IMR-90 (cell line): ENCODE data around the gene DDOST. TPM values are rescaled to one million over a fixed set of nuclear protein-coding genes. Genes with fewer than 3 reads are reported as not detected.

Experiments
- ATAC-seq: fragments of 200-7000 bp; cut with Tn5 transposase; 2 replicates; pipeline ENCODE4 v1.9.1; 2020; ENCODE audit warnings: low read depth, mild to moderate bottlenecking, moderate library complexity
- BruUV-seq: library from RNA; stranded (reverse); fragments of 400-500 nt; replicated peaks from 2 replicates; lab custom pipeline; 2021; lab: Mats Ljungman, UMichigan
- CTCF ChIA-PET: fragments of 300-600 bp; formaldehyde crosslinking; extraction: SDS; loops from one replicate; lab custom pipeline; 2021; ENCODE audit warnings: antibody characterized with exemption; lab: Yijun Ruan, JAX
- POLR2A ChIA-PET: fragments of 300-600 bp; sonication (Branson Sonifier 250); formaldehyde crosslinking; loops from one replicate; lab custom pipeline; 2022; ENCODE audit warnings: antibody characterized with exemption; ENCODE audit not compliant: unreplicated experiment; lab: Charles Lee
- DNase-seq: peaks from one replicate; pipeline ENCODE4 v3.0.0; 2013
- H2AFZ ChIP-seq: replicated peaks from 2 replicates; pipeline ENCODE3; 2013; ENCODE audit warnings: low read length, mild to moderate bottlenecking; ENCODE audit not compliant: poor library complexity
- H2AK5ac ChIP-seq: 2 replicates; pipeline ENCODE4 v1.6.1; 2013; ENCODE audit warnings: low read depth, low read length, inconsistent platforms
- H2AK9ac ChIP-seq: replicated peaks from 2 replicates; pipeline ENCODE3; 2013; ENCODE audit warnings: mild to moderate bottlenecking, low read depth, low read length, moderate library complexity; ENCODE audit not compliant: poor library complexity
- H2BK120ac ChIP-seq: 2 replicates; pipeline ENCODE4 v1.6.1; 2013; ENCODE audit warnings: low read depth, low read length, inconsistent platforms
- H2BK15ac ChIP-seq: 3 replicates; pipeline ENCODE4 v1.6.1; 2013; ENCODE audit warnings: low read depth, low read length, inconsistent platforms
- H2BK20ac ChIP-seq: 2 replicates; pipeline ENCODE4 v1.6.1; 2013; ENCODE audit warnings: low read depth, mild to moderate bottlenecking, inconsistent platforms, low read length, moderate library complexity
- H2BK5ac ChIP-seq: 2 replicates; pipeline ENCODE4 v1.6.1; 2013; ENCODE audit warnings: mild to moderate bottlenecking, low read depth, low read length, inconsistent platforms; ENCODE audit not compliant: poor library complexity, severe bottlenecking
- H3K14ac ChIP-seq: replicated peaks from 2 replicates; pipeline ENCODE4 v1.6.1; 2013; ENCODE audit warnings: low read depth, low read length, inconsistent platforms
- H3K18ac ChIP-seq: 2 replicates; pipeline ENCODE4 v1.6.1; 2013; ENCODE audit warnings: low read depth, low read length, control low read depth
- H3K23ac ChIP-seq: 2 replicates; pipeline ENCODE4 v1.6.1; 2013; ENCODE audit warnings: low read depth, low read length, inconsistent platforms
- H3K27ac ChIP-seq: 2 replicates; pipeline ENCODE4 v1.5.1; 2013; ENCODE audit warnings: mild to moderate bottlenecking, control low read depth, low read length; ENCODE audit not compliant: insufficient read depth
- H3K27me3 ChIP-seq: 2 replicates; pipeline ENCODE4 v1.6.1; 2013; ENCODE audit warnings: low read length; ENCODE audit not compliant: control insufficient read depth, insufficient read depth
- H3K36me3 ChIP-seq: 2 replicates; pipeline ENCODE4 v1.6.1; 2013; ENCODE audit warnings: low read length, mixed read lengths; ENCODE audit not compliant: control insufficient read depth, insufficient read depth
- H3K4ac ChIP-seq: 2 replicates; pipeline ENCODE4 v1.6.1; 2013; ENCODE audit warnings: low read depth, low read length, inconsistent platforms
- H3K4me1 ChIP-seq: 2 replicates; pipeline ENCODE4 v1.6.1; 2013; ENCODE audit warnings: low read length, mixed read lengths; ENCODE audit not compliant: control insufficient read depth, insufficient read depth
- H3K4me2 ChIP-seq: 2 replicates; pipeline ENCODE4 v1.6.1; 2013; ENCODE audit warnings: low read depth, mild to moderate bottlenecking, control low read depth, low read length, moderate library complexity
- H3K4me3 ChIP-seq: 2 replicates; pipeline ENCODE4 v1.5.1; 2013; ENCODE audit warnings: low read depth, mild to moderate bottlenecking, control low read depth, low read length, moderate library complexity; ENCODE audit not compliant: insufficient read depth
- H3K56ac ChIP-seq: 2 replicates; pipeline ENCODE4 v1.6.1; 2013; ENCODE audit warnings: low read length, inconsistent platforms; ENCODE audit not compliant: insufficient read depth; ENCODE audit errors: extremely low read depth
- H3K79me1 ChIP-seq, 2 experiments: 2 replicates each; pipeline ENCODE4 v1.6.1; 2013; ENCODE audit warnings: low read length in 2 of 2, inconsistent platforms in 1 of 2, low read depth in 1 of 2
- H3K9ac ChIP-seq: 2 replicates; pipeline ENCODE4 v1.6.1; 2013; ENCODE audit warnings: low read depth, low read length, control low read depth
- H3K9me1 ChIP-seq: 2 replicates; pipeline ENCODE4 v1.6.1; 2013; ENCODE audit warnings: low read length, inconsistent platforms; ENCODE audit not compliant: insufficient read depth
- H3K9me3 ChIP-seq: 2 replicates; pipeline ENCODE4 v1.6.1; 2013; ENCODE audit warnings: low read length; ENCODE audit not compliant: control insufficient read depth, insufficient read depth
- H4K20me1 ChIP-seq: 2 replicates; pipeline ENCODE4 v1.6.1; 2013; ENCODE audit warnings: low read length, inconsistent platforms; ENCODE audit not compliant: insufficient read depth
- H4K5ac ChIP-seq: 2 replicates; pipeline ENCODE4 v1.6.1; 2013; ENCODE audit warnings: mild to moderate bottlenecking, low read depth, low read length, control low read depth
- H4K8ac ChIP-seq, 2 experiments: 2 replicates each; pipeline ENCODE4 v1.6.1; 2013; ENCODE audit warnings: low read depth in 2 of 2, low read length in 2 of 2, control low read depth in 1 of 2, inconsistent platforms in 1 of 2
- H4K91ac ChIP-seq: 2 replicates; pipeline ENCODE4 v1.6.1; 2013; ENCODE audit warnings: low read depth, low read length, inconsistent platforms; ENCODE audit not compliant: insufficient read depth
- CEBPB ChIP-seq: IDR thresholded peaks from 2 replicates; pipeline ENCODE4 v1.6.1; 2012; ENCODE audit warnings: low read depth, low read length, improper control_type of control experiment
- ELK1 ChIP-seq: fragments of 150-350 bp; IDR thresholded peaks from 2 replicates; pipeline ENCODE4 v1.6.1; 2016; ENCODE audit warnings: low read depth, mild to moderate bottlenecking, low read length, moderate library complexity, borderline replicate concordance
- FOS ChIP-seq: fragments of 150-350 bp; IDR thresholded peaks from 2 replicates; pipeline ENCODE4 v1.6.1; 2016; ENCODE audit warnings: low read depth, low read length
- MAFK ChIP-seq: IDR thresholded peaks from 2 replicates; pipeline ENCODE4 v1.6.1; 2012; ENCODE audit warnings: low read depth, low read length, improper control_type of control experiment
- MAZ ChIP-seq: IDR thresholded peaks from 2 replicates; pipeline ENCODE4 v1.6.1; 2012; ENCODE audit warnings: low read depth, mild to moderate bottlenecking, low read length, improper control_type of control experiment, moderate library complexity, borderline replicate concordance
- MXI1 ChIP-seq: IDR thresholded peaks from 2 replicates; pipeline ENCODE4 v1.6.1; 2012; ENCODE audit warnings: low read depth, mild to moderate bottlenecking, low read length, moderate library complexity, borderline replicate concordance
- NFE2L2 ChIP-seq: fragments of 150-350 bp; IDR thresholded peaks from 2 replicates; pipeline ENCODE4 v1.6.1; 2016; ENCODE audit warnings: low read depth, mild to moderate bottlenecking, low read length
- POLR2A ChIP-seq: IDR thresholded peaks from 2 replicates; pipeline ENCODE4 v1.6.1; 2012; ENCODE audit warnings: mild to moderate bottlenecking, low read depth, low read length
- RCOR1 ChIP-seq: IDR thresholded peaks from 2 replicates; pipeline ENCODE4 v1.6.1; 2012; ENCODE audit warnings: mild to moderate bottlenecking, low read length, improper control_type of control experiment; ENCODE audit not compliant: insufficient replicate concordance
- RFX5 ChIP-seq: IDR thresholded peaks from 2 replicates; pipeline ENCODE4 v1.8.0; 2012; ENCODE audit warnings: low read depth, mild to moderate bottlenecking, low read length, moderate library complexity
- SMC3 ChIP-seq: fragments of 150-350 bp; IDR thresholded peaks from 2 replicates; pipeline ENCODE4 v1.6.1; 2016; ENCODE audit warnings: low read depth, mild to moderate bottlenecking, antibody characterized with exemption, low read length, moderate library complexity
- whole genome bisulfite sequencing, 2 experiments: methylation state at CpG; one replicate each; pipeline versions ENCODE4 v1.1.5 to v1.1.7; 2013; ENCODE audit warnings: missing lambda C conversion rate in 2 of 2; ENCODE audit not compliant: insufficient read length in 1 of 2; ENCODE audit errors: extremely low coverage in 2 of 2; 5-methylcytosine and 5-hydroxymethylcytosine counted together
- dilution Hi-C: fragments of 300-500 bp; cut with HindIII; formaldehyde crosslinking; loops from one replicate; pipeline ENCODE4 v1.14.3; 2018; ENCODE audit warnings: low sequenced_read_pairs; ENCODE audit not compliant: unreplicated experiment
- in situ Hi-C: fragments of 300-500 bp; cut with MboI; formaldehyde crosslinking; loops from 3 replicates; pipeline ENCODE4 v1.14.3; 2019; ENCODE audit warnings: low sequenced_read_pairs, inconsistent platforms, mixed read lengths
- intact Hi-C: fragments of 100-400 bp; cut with micrococcal nuclease; formaldehyde crosslinking; loops from 2 replicates; pipeline ENCODE4 v1.10.0; 2022
- polyA plus RNA-seq, 3 experiments: library from polyadenylated mRNA; depleted of rRNA; stranded (reverse); fragments of >200 nt; gene quantifications; 2 replicates each; pipeline ENCODE4 v1.2.3, GENCODE V29; 2012; ENCODE audit warnings: low replicate concordance in 1 of 3
- total RNA-seq: library from RNA; depleted of rRNA; stranded (reverse); fragments of >200 nt; gene quantifications from 2 replicates; pipeline ENCODE4 v1.2.3, GENCODE V29; 2012

Gene DDOST
- total and polyA plus RNA-seq, 2 of the 4 experiments (the other 2 are of a cell fraction), result 179 to 477 TPM

- no peak for TF ChIP-seq ELK1
Measured at GRCh38 chr1:20625176-20626097, 35.7 kb downstream of the DDOST start (continued).

GRCh38 chr1:20624709-20625108 is 36.5 kb downstream of the DDOST start:
- dilution Hi-C loops (no loop called here), in situ Hi-C loops (loop anchor here (25.0 kb wide), 1 partner anchor 412 kb away; no protein-coding TSS in a partner anchor), intact Hi-C loops (no loop called here)
- Histone ChIP-seq H2BK20ac (no peak overlapping the region), H3K79me1 (no peaks in the 10 kb centered on the region), H3K27me3 (peaks cover 3% of the 10 kb centered on the region), H3K27ac (no peak overlapping the region), H4K8ac (no peak overlapping the region), H2AFZ (no peak overlapping the region), H3K4me2 (no peak overlapping the region), H3K36me3 (no peaks in the 10 kb centered on the region), H3K18ac (no peak overlapping the region), H3K9ac (no peak overlapping the region), H3K56ac (no peak overlapping the region), H2BK5ac (no peak overlapping the region), H4K5ac (no peak overlapping the region), H3K9me1 (no peaks in the 10 kb centered on the region), H2AK9ac (no peak overlapping the region), H2AK5ac (no peak overlapping the region), H3K14ac (no peak overlapping the region), H3K4ac (no peak overlapping the region), H2BK15ac (no peak overlapping the region), H3K9me3 (0 out of 2 replicates have a peak, but pooled peaks cover 2% of the 10 kb centered on the region), H3K4me1 (no peaks in the 10 kb centered on the region), H2BK120ac (no peak overlapping the region), H4K91ac (no peak overlapping the region), H4K20me1 (no peaks in the 10 kb centered on the region), H3K4me3 (no peak overlapping the region), H3K23ac (no peak overlapping the region)
- no CpG with 5 or more reads among the region's 1 CpG for WGBS, 2 experiments
- DNase-seq (no peak), ATAC-seq (no peak)
- no TSS peak for BruUV-seq
- ChIA-PET CTCF (no interaction called here), POLR2A (no interaction called here)
- no peak for TF ChIP-seq MAFK
- TF ChIP-seq SMC3, result no peak
- no peak for TF ChIP-seq RCOR1
- no peak for TF ChIP-seq NFE2L2
- TF ChIP-seq MAZ, result no peak
- no peak for TF ChIP-seq RFX5
- TF ChIP-seq ELK1, result no peak
- TF ChIP-seq MXI1, result no peak
- TF ChIP-seq FOS, result no peak
- TF ChIP-seq CEBPB, result no peak
- no peak for TF ChIP-seq POLR2A
